SW 1271 (cell line): ENCODE results near the gene TACR1.
"Not testable (repeated sequence)": the region's sequence is repeated elsewhere in the genome, so short reads cannot be mapped to it uniquely, and the experiment has no call there.

ENCODE experiments used
- DNase-seq, 2 experiments: peaks; one replicate each; lab custom pipeline; 2025; lab: John Stamatoyannopoulos, UW

Gene TACR1

GRCh38 chr2:75199428-75200011, at the start of gene TACR1:
Gene TACR1, minus strand, starts transcription at chr2:75199520. Its CDS starts 586 bp downstream, at chr2:75198934.
- peak; percentile 3 to 55 for DNase-seq

GRCh38 chr2:75248581-75248980, 49.3 kb upstream of the TACR1 start:
- not testable (repeated sequence) for DNase-seq

DNA sequence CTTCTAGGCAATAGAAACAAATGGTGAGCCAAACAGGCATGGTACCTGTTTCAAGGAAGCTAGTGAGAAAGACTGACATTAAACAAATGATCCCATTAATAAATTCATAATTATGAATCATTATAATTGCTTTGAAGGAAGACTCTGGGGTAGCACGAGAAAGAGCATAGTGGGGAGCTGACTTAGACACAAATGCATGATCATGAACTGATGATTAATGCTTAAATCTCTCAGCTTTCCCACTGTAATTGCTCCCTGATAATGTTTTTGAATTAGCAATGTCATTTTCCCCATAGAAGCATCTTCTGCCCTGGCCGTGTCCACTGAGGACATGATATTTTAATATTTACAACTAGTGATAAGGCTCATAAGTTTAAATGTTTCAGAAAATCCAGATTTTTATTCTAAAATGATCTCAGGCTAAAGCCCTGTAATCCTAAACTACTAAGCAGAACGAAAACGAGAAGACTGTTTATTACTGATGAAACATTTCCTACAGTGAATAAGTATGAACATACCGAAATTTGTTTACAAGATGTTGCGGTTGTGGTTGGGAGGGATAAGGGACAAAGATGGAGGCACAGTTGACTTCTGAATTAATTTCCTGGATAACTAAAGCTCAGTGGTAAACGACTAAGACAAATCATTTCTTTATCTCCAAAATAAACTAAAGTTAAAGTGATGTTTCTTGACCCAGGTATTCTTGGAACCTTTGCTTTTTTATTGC, 47.3 kb upstream of the TACR1 start:
- DNase-seq, result no peak

DNA sequence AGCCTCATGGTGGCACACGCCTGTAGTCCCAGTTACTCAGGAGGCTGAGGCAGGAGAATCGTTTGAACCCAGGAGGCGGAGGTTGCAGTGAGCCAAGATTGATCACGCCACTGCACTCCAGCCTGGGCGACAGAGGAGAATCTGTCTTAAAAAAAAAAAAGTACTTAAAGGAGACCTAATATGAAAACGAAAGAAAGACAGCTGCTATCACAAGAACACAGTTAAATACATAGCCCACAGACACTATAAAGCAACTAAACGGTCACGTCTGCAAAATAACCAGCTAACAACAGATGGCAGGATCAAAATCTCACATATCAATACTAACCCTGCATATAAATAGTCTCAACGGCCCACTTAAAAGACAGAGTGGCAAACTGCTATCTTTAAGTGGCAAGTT, 43.9 kb upstream of the TACR1 start:
- no peak for DNase-seq

GRCh38 chr2:75241696-75242095, 42.4 kb upstream of the TACR1 start:
- peak in 1 of 2 experiments; percentile 4 for DNase-seq

GRCh38 chr2:75238670-75239330, 39.5 kb upstream of the TACR1 start:
- DNase-seq, result peak in 1 of 2 experiments; percentile 20

DNA sequence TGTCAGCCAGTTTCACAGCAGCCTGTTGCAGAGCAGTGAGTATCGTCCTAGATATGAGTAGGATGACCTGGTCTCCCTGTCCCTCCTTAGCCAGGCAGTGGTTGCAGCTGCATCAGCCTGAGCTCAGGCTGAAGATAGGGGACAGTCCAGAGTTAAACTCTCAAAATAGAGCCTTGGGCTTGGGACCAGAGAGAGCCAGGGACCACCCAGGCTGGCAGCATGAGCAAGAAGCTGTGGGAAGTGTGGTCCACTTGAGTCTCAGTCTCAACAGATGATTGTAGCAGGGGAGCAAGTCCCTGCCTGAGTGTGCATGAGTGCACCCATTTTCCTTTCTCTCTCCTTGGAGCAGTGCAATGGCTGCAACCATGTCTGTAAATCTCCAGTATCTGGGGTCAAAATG, 38.0 kb upstream of the TACR1 start:
- no peak for DNase-seq

DNA sequence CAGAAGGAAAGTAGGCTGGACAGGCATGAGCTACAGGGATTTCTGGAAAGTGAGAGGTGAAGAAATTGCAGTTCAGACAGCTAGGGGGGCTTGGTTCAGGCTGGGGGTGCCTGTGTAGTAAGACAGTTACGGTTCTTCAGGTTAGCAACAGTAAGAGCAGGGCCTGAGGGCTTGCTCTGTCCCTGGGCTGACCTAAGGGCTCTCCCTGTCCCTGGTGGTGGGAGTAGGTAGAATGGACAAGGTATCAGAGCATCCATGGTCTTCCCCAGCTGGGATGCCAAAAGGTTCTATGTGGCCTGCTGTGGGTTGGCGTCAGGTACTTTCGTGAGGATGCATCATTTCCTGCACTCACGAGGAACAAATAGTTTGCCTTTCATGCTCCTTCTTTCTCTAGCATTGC, 34.6 kb upstream of the TACR1 start:
- DNase-seq, result no peak

DNA sequence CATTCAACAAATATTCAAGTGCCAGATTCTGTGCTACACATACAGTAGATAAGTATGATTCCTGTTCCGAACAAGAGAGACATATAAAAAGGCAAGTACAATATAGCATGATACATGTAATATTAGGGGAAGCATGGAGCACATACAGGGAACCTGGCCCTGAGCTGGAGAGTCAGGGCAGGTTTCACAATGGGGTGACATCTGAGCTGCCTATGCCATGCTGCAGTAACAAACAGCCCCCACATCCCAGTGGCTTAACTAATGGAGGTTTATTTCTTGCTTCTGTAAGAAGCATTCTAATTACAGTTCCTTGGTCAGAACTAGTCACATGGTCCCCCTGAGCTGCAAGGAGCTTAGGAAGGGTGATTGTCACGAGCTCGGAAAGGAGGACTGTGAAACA, 27.3 kb upstream of the TACR1 start:
- DNase-seq, result no peak

- no peak for DNase-seq
Measured at GRCh38 chr2:75226099-75226498, 26.8 kb upstream of the TACR1 start.

- DNase-seq, result no peak
Measured at GRCh38 chr2:75224636-75225094, 25.3 kb upstream of the TACR1 start.

DNA sequence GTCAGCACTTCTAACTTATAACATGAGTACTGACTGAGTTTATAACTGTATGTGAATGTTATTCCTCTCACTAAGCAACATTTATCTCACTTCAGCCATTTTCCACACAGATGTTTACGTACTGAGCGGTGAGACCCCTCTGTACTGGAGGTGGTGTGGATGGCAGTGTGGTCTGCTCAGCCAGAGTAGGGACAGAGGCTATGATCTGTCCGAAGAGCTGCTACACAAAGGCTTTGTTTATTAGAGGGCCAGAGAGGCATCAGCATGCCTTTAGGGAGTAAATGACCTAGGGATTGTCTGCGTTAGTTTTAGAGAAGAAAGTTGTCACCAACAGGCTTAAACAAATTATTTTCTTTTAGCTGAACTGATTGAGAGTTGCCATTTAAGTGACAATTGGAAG, 23.2 kb upstream of the TACR1 start:
- DNase-seq, result no peak

DNA sequence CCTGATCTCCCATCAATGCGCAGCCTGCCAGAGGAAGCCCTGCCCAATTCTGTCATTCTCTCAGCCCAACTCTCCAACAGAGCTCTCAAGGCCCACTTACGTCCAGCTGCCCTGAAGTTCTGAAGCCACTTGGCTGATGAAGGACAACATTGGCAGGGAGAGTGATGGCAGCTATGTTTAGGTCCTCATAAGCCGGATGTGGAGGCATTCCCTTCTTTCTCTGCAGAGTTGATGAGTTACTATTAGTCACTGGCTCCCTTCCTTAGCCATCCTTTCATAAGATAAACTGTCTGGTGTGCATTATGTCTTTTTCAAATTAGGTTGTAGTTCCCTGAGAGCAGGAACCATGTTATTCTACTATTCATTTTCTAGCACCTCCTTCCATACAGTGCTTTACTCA, 22.5 kb upstream of the TACR1 start:
- DNase-seq, result peak in 1 of 2 experiments; percentile 23

DNA sequence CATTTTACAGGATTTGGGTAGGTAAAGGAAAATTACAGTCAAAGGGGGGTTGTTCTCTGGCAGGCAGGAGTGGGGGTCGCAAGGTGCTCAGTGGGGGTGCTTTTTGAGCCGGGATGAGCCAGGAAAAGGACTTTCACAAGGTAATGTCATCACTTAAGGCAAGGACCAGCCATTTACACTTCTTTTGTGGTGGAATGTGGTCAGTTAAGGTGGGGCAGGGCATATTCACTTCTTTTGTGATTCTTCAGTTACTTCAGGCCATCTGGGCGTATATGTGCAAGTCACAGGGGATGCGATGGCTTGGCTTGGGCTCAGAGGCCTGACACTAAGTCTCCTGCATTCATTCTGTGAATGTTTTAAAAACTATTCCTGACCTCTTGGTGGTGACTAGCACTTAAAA, 19.9 kb upstream of the TACR1 start:
- not testable (repeated sequence) for DNase-seq

DNA sequence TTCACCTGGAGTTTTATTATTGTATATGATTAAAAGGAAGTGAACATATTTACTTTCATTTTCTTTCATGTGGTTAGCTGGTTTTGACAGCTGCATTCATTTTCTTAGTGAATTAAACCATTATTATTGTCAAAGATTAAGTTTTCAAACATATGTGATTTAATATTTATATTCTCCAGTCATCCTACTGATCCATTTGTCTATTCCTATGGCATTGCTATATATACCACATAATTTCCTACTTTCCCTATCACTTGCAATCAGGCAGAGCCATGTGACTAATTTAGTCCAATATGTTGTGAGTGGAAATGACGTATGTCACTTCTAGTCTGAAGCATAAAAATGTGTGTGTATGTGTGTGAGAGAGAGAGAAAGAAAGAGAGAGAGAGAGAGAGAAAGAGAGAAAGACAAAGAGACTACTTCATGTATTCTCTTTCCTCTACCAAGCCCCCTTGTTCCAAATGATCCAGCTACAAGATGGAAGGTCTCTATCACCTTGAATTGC, 12.0 kb upstream of the TACR1 start:
- no peak for DNase-seq

- DNase-seq, result no peak
Measured at GRCh38 chr2:75210409-75210808, 11.1 kb upstream of the TACR1 start.

DNA sequence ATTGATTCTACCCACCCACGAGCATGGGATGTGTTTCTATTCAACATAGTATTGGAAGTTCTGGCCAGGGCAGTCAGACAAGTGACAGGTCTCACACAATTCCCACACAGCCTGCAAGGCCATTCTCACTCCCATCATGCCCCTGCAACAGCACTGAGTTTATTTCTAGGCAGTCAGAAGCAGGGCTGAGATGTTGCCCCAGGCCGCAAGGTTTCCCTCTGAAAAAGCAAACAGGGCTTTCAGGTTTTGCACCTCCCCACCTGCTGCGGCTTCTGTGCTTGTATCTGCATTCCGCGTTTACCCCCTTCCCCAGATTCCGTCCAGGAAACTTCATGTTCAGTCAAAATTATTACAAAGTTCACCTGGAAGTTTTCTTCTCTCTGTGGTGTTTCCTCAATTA, 9.4 kb upstream of the TACR1 start:
- no peak for DNase-seq

DNA sequence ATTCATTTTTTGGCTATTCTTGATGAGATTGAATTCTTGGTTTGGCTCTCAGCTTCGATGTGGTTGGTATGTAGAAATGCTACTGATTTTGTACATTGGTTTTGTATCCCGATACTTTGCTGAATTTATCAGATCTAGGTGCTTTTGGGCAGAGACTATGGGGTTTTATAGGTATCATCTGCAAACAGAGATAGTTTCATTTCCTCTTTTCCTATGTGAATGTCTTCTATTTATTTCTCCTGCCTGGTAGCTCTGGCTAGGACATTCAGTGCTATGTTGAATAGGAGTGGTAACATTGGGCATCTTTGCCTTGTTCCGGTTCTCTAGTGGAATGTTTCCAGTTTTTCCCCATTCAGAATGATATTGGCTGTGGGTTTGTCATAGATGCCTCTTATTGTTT, 5.5 kb upstream of the TACR1 start:
- no peak for DNase-seq

DNA sequence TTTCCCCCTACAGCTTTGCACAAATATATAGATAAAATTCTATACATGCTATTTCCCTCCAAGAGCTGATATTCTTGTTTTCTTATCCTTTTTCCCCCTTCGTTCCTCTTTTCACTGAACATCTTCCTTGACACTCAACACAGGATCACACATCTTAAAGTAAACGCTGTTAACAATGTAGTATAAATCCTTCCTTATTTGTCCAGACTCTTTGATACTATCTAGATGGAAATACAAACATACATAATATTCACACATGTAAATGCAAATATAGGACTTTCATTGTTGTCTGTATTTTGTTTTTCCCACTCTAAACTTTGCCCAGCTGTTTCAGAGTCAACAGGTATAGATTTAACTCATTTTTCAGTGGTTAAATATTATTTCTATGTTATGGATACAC, 3.0 kb upstream of the TACR1 start:
- no peak for DNase-seq

GRCh38 chr2:75200140-75201096, 1.1 kb upstream of the TACR1 start:
- peak in 1 of 2 experiments; percentile 19 for DNase-seq

- DNase-seq, result no peak
Measured at GRCh38 chr2:75195076-75195691, 4.1 kb downstream of the TACR1 start.
